ENCODE data around the gene CORO2B. TPM values are rescaled to one million over a fixed set of nuclear protein-coding genes. Genes with fewer than 3 reads are reported as not detected.

The CORO2B gene
- total RNA-seq, 5 donors from 2014 or later (not counting 1 experiment from before 2014, with no cell fraction given), result 0.06 to 0.39 (median 0.09) TPM; not detected in 2

- Histone ChIP-seq H3K4me1 (ENCODE audit: control insufficient read depth in 1 of 2, extremely low read depth in 1 of 2, insufficient read depth in 2 of 2, low read length in 2 of 2) (no peaks in the 10 kb centered on the region), H3K9me3 (no peaks in the 10 kb centered on the region), H3K27me3 (replicated peaks in 1 of 2; ENCODE audit: control insufficient read depth in 2 of 2, extremely low read depth in 1 of 2, insufficient read depth in 2 of 2, low read length in 1 of 2) (peaks cover 0 to 16% of the 10 kb centered on the region in 2 experiments), H3K4me3 (ENCODE audit: control insufficient read depth in 1 of 2, extremely low read depth in 1 of 2, low read length in 1 of 2) (no peak overlapping the region), H3K27ac (ENCODE audit: low read length) (no peak overlapping the region), H3K36me3 (ENCODE audit: control insufficient read depth in 2 of 2, extremely low read depth in 1 of 2, insufficient read depth in 1 of 2, low read length in 1 of 2) (no peaks in the 10 kb centered on the region)
- Mint-ChIP-seq H3K27ac (no peak overlapping the region), H3K4me1 (no peaks in the 10 kb centered on the region), H3K4me3 (no peak overlapping the region), H3K36me3 (peaks cover 4% of the 10 kb centered on the region), H3K9me3 (peaks cover 0 to 6% (median 3%) of the 10 kb centered on the region in 3 donors), H3K27me3 (peaks cover 9 to 33% of the 10 kb centered on the region in 2 donors)
- CTCF ChIA-PET, result no interaction called here
- no peak for ATAC-seq (replicated peaks in 1 of 4)
- 64% methylated on average over 8 of the region's 12 CpGs for WGBS (ENCODE audit: insufficient coverage)
- DNase-seq, result no peak
- POLR2A ChIA-PET, result no interaction called here
These were observed 88.1 kb downstream of the CORO2B start for GRCh38 chr15:68666812-68667450.

- Mint-ChIP-seq H3K9me3 (peaks cover 0 to 6% (median 3%) of the 10 kb centered on the region in 3 donors), H3K27ac (no peak overlapping the region), H3K36me3 (peaks cover 4% of the 10 kb centered on the region), H3K4me1 (peaks cover 0 to 2% (median 0%) of the 10 kb centered on the region in 3 donors), H3K27me3 (peaks cover 16 to 36% of the 10 kb centered on the region in 2 donors), H3K4me3 (no peak overlapping the region)
- no peak overlapping the region for H3K4me3 ChIP-seq (ENCODE audit: control insufficient read depth in 1 of 2, extremely low read depth in 1 of 2, low read length in 1 of 2)
- ChIA-PET POLR2A (no interaction called here), CTCF (interaction anchor here in 1 of 2 donors (0.5 kb wide), 1 partner anchor 354 kb away, joined by 4 read pairs; no protein-coding TSS in a partner anchor)
- H3K27me3 ChIP-seq (replicated peaks in 1 of 2; ENCODE audit: control insufficient read depth in 2 of 2, extremely low read depth in 1 of 2, insufficient read depth in 2 of 2, low read length in 1 of 2), result peaks cover 0 to 21% of the 10 kb centered on the region in 2 experiments
- ATAC-seq (replicated peaks in 1 of 4) (no peak), DNase-seq (no peak)
- H3K27ac ChIP-seq (ENCODE audit: low read length), result no peak overlapping the region
- no peaks in the 10 kb centered on the region for H3K4me1 ChIP-seq (ENCODE audit: control insufficient read depth in 1 of 2, extremely low read depth in 1 of 2, insufficient read depth in 2 of 2, low read length in 2 of 2)
- 90% methylated on average over 16 of the region's 18 CpGs for WGBS (ENCODE audit: insufficient coverage)
- H3K36me3 ChIP-seq (ENCODE audit: control insufficient read depth in 2 of 2, extremely low read depth in 1 of 2, insufficient read depth in 1 of 2, low read length in 1 of 2), result no peaks in the 10 kb centered on the region
- no peaks in the 10 kb centered on the region for H3K9me3 ChIP-seq
These were observed 89.2 kb downstream of the CORO2B start for GRCh38 chr15:68667800-68668625.

GRCh38 chr15:68668926-68669600, 90.3 kb downstream of the CORO2B start:
- Mint-ChIP-seq H3K27me3 (peaks cover 18 to 36% of the 10 kb centered on the region in 2 donors), H3K9me3 (peaks cover 0 to under 1% (median 0%) of the 10 kb centered on the region in 3 donors), H3K4me3 (no peak overlapping the region), H3K36me3 (no peaks in the 10 kb centered on the region), H3K4me1 (peaks cover 3 to 6% (median 5%) of the 10 kb centered on the region in 3 donors), H3K27ac (no peak overlapping the region)
- CTCF ChIA-PET, result no interaction called here
- Histone ChIP-seq H3K4me3 (ENCODE audit: control insufficient read depth in 1 of 2, extremely low read depth in 1 of 2, low read length in 1 of 2) (no peak overlapping the region), H3K4me1 (ENCODE audit: control insufficient read depth in 1 of 2, extremely low read depth in 1 of 2, insufficient read depth in 2 of 2, low read length in 2 of 2) (peaks cover 0 to 4% of the 10 kb centered on the region in 2 experiments), H3K9me3 (no peaks in the 10 kb centered on the region), H3K36me3 (ENCODE audit: control insufficient read depth in 2 of 2, extremely low read depth in 1 of 2, insufficient read depth in 1 of 2, low read length in 1 of 2) (no peaks in the 10 kb centered on the region), H3K27me3 (replicated peaks in 1 of 2; ENCODE audit: control insufficient read depth in 2 of 2, extremely low read depth in 1 of 2, insufficient read depth in 2 of 2, low read length in 1 of 2) (peaks cover 0 to 31% of the 10 kb centered on the region in 2 experiments), H3K27ac (ENCODE audit: low read length) (no peak overlapping the region)
- no peak for ATAC-seq (replicated peaks in 1 of 4)
- POLR2A ChIA-PET, result no interaction called here
- 92% methylated on average over 5 of the region's 11 CpGs for WGBS (ENCODE audit: insufficient coverage)
- DNase-seq, result no peak

GRCh38 chr15:68672251-68672650, 93.5 kb downstream of the CORO2B start:
- peaks cover 0 to 6% of the 10 kb centered on the region in 2 experiments for H3K4me1 ChIP-seq (ENCODE audit: control insufficient read depth in 1 of 2, extremely low read depth in 1 of 2, insufficient read depth in 2 of 2, low read length in 2 of 2)
- Mint-ChIP-seq H3K27ac (no peak overlapping the region), H3K4me1 (peaks cover 3 to 8% (median 6%) of the 10 kb centered on the region in 3 donors), H3K27me3 (peaks cover 21 to 29% of the 10 kb centered on the region in 2 donors), H3K9me3 (no peaks in the 10 kb centered on the region), H3K36me3 (no peaks in the 10 kb centered on the region), H3K4me3 (no peak overlapping the region)
- ATAC-seq (replicated peaks in 1 of 4) (no peak), DNase-seq (no peak)
- no peaks in the 10 kb centered on the region for H3K9me3 ChIP-seq
- H3K27ac ChIP-seq (ENCODE audit: low read length), result no peak overlapping the region
- H3K36me3 ChIP-seq (ENCODE audit: control insufficient read depth in 2 of 2, extremely low read depth in 1 of 2, insufficient read depth in 1 of 2, low read length in 1 of 2), result no peaks in the 10 kb centered on the region
- ChIA-PET CTCF (interaction anchor here in 1 of 2 donors (0.6 kb wide), 1 partner anchor 9 kb away, joined by 5 read pairs; no protein-coding TSS in a partner anchor), POLR2A (no interaction called here)
- WGBS (ENCODE audit: insufficient coverage), result no CpG with 5 or more reads among the region's 4 CpGs
- no peak overlapping the region for H3K4me3 ChIP-seq (ENCODE audit: control insufficient read depth in 1 of 2, extremely low read depth in 1 of 2, low read length in 1 of 2)
- peaks cover 0 to 31% of the 10 kb centered on the region in 2 experiments for H3K27me3 ChIP-seq (replicated peaks in 1 of 2; ENCODE audit: control insufficient read depth in 2 of 2, extremely low read depth in 1 of 2, insufficient read depth in 2 of 2, low read length in 1 of 2)

GRCh38 chr15:68672781-68673205, 94.0 kb downstream of the CORO2B start:
- Histone ChIP-seq H3K4me1 (ENCODE audit: control insufficient read depth in 1 of 2, extremely low read depth in 1 of 2, insufficient read depth in 2 of 2, low read length in 2 of 2) (peaks cover 0 to 6% of the 10 kb centered on the region in 2 experiments), H3K36me3 (ENCODE audit: control insufficient read depth in 2 of 2, extremely low read depth in 1 of 2, insufficient read depth in 1 of 2, low read length in 1 of 2) (no peaks in the 10 kb centered on the region), H3K9me3 (no peaks in the 10 kb centered on the region), H3K4me3 (ENCODE audit: control insufficient read depth in 1 of 2, extremely low read depth in 1 of 2, low read length in 1 of 2) (no peak overlapping the region), H3K27ac (ENCODE audit: low read length) (no peak overlapping the region), H3K27me3 (replicated peaks in 1 of 2; ENCODE audit: control insufficient read depth in 2 of 2, extremely low read depth in 1 of 2, insufficient read depth in 2 of 2, low read length in 1 of 2) (peaks cover 0 to 27% of the 10 kb centered on the region in 2 experiments)
- Mint-ChIP-seq H3K4me3 (no peak overlapping the region), H3K36me3 (no peaks in the 10 kb centered on the region), H3K27me3 (peaks cover 21 to 24% of the 10 kb centered on the region in 2 donors), H3K27ac (no peak overlapping the region), H3K4me1 (peaks cover 3 to 8% (median 6%) of the 10 kb centered on the region in 3 donors), H3K9me3 (no peaks in the 10 kb centered on the region)
- POLR2A ChIA-PET, result no interaction called here
- ATAC-seq (replicated peaks in 1 of 4) (no peak), DNase-seq (no peak)
- CTCF ChIA-PET, result no interaction called here
- WGBS (ENCODE audit: insufficient coverage), result 70% methylated on average over 2 of the region's 4 CpGs

- Mint-ChIP-seq H3K9me3 (no peaks in the 10 kb centered on the region), H3K27ac (no peak overlapping the region), H3K4me3 (no peak overlapping the region), H3K36me3 (no peaks in the 10 kb centered on the region), H3K4me1 (peaks cover 3 to 8% (median 6%) of the 10 kb centered on the region in 3 donors), H3K27me3 (peaks cover 15 to 21% of the 10 kb centered on the region in 2 donors)
- Histone ChIP-seq H3K27me3 (replicated peaks in 1 of 2; ENCODE audit: control insufficient read depth in 2 of 2, extremely low read depth in 1 of 2, insufficient read depth in 2 of 2, low read length in 1 of 2) (peaks cover 0 to 29% of the 10 kb centered on the region in 2 experiments), H3K4me3 (ENCODE audit: control insufficient read depth in 1 of 2, extremely low read depth in 1 of 2, low read length in 1 of 2) (no peak overlapping the region), H3K9me3 (no peaks in the 10 kb centered on the region), H3K4me1 (ENCODE audit: control insufficient read depth in 1 of 2, extremely low read depth in 1 of 2, insufficient read depth in 2 of 2, low read length in 2 of 2) (peaks cover 0 to 6% of the 10 kb centered on the region in 2 experiments), H3K27ac (ENCODE audit: low read length) (no peak overlapping the region), H3K36me3 (ENCODE audit: control insufficient read depth in 2 of 2, extremely low read depth in 1 of 2, insufficient read depth in 1 of 2, low read length in 1 of 2) (no peaks in the 10 kb centered on the region)
- ChIA-PET CTCF (interaction anchor here in 1 of 2 donors (0.7 kb wide), 1 partner anchor 121 kb away, joined by 4 read pairs; no protein-coding TSS in a partner anchor), POLR2A (no interaction called here)
- WGBS (ENCODE audit: insufficient coverage), result 43% methylated on average over 4 of the region's 5 CpGs
- no peak for DNase-seq
- no peak for ATAC-seq (replicated peaks in 1 of 4)
These were observed 96.2 kb downstream of the CORO2B start for GRCh38 chr15:68674975-68675374.
